ENCODE measurements around the gene C4orf51. TPM values are rescaled to one million over a fixed set of nuclear protein-coding genes. Genes with fewer than 3 reads are reported as not detected.
A peak's percentile ranks its signal among the peaks of the same experiment; 100 is the strongest.

C4orf51 gene
- total RNA-seq, 1 experiment from 2014 or later = 15.4 TPM

DNA sequence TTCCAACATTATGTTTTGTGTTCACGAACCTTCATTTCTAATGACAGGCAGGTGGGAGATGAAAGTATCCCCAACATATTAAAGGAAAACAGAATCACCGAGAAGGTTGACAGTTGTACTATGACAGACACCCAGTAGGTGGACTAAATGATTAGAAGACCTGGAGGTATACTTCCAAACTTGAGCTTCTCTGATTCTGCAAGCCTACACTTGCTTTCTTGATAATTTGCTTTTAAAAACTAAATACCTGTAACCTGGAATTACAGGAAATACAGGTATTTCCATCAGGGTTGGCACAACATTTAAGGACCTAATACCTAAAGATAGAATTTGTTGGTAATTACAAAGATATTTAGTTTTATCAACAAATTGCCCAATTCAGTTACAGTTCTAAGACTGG is 43.4 kb downstream of the C4orf51 start:
- H3K27ac Mint-ChIP-seq = no peak overlapping the region
- peaks cover 10% of the 10 kb centered on the region for H3K4me1 Mint-ChIP-seq
- ATAC-seq (no peak), DNase-seq (ENCODE audit: low spot score) (no peak)
- H3K9me3 Mint-ChIP-seq = peaks cover 30% of the 10 kb centered on the region
- TF ChIP-seq, protein P1, sequence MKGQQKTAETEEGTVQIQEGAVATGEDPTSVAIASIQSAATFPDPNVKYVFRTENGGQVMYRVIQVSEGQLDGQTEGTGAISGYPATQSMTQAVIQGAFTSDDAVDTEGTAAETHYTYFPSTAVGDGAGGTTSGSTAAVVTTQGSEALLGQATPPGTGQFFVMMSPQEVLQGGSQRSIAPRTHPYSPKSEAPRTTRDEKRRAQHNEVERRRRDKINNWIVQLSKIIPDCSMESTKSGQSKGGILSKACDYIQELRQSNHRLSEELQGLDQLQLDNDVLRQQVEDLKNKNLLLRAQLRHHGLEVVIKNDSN (CRISPR knock-in tag; IDR thresholded peaks at IDR 0.05) = no peak
- TF ChIP-seq ZNF671 (CRISPR knock-in tag; IDR thresholded peaks at IDR 0.05) = no peak
- no peak for TF ChIP-seq NR3C1 (CRISPR knock-in tag; conservative IDR thresholded peaks at IDR 0.05; ENCODE audit: low read depth)
- H3K4me3 Mint-ChIP-seq = no peak overlapping the region
- POLR2A ChIA-PET = interaction anchor here (1.2 kb wide), 1 partner anchor 10 kb away, joined by 3 read pairs; no protein-coding TSS in a partner anchor
- H3K27me3 Mint-ChIP-seq (ENCODE audit: low read depth) = no peaks in the 10 kb centered on the region; the same call in 1 of the 2 replicates
- peaks cover 45% of the 10 kb centered on the region for H3K36me3 Mint-ChIP-seq
- CTCF ChIA-PET = interaction anchor here (1.0 to 1.1 kb wide), 2 partner anchors 19 to 39 kb away, joined by 3 read pairs; no protein-coding TSS in a partner anchor

DNA sequence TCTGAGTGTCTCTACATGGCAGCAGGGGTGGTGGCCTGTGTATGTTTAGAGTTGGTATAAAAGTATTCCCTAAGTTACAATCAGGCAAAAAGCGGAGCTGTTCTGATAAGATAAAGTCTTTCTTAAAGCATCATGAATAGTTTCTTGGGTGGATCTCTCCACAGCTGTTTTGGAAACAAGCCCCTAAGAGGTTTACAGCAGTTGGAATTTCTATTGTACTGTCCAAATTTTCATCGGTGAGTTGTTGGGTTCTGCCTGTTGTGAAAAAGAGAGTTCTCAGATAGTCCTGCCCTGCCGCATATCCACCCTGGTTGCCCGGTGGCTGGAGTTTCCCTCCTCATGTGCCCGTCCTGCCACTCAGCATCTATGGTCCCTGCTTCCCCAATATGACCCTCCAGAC is 50.1 kb downstream of the C4orf51 start:
- no peaks in the 10 kb centered on the region for H3K9me3 Mint-ChIP-seq
- TF ChIP-seq KAT7 (CRISPR knock-in tag; IDR thresholded peaks at IDR 0.05; ENCODE audit: borderline replicate concordance) = no peak
- TF ChIP-seq, protein P2, sequence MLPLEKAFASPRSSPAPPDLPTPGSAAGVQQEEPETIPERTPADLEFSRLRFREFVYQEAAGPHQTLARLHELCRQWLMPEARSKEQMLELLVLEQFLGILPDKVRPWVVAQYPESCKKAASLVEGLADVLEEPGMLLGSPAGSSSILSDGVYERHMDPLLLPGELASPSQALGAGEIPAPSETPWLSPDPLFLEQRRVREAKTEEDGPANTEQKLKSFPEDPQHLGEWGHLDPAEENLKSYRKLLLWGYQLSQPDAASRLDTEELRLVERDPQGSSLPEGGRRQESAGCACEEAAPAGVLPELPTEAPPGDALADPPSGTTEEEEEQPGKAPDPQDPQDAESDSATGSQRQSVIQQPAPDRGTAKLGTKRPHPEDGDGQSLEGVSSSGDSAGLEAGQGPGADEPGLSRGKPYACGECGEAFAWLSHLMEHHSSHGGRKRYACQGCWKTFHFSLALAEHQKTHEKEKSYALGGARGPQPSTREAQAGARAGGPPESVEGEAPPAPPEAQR (CRISPR knock-in tag; IDR thresholded peaks at IDR 0.05) = no peak
- TF ChIP-seq ZNF671 (CRISPR knock-in tag; IDR thresholded peaks at IDR 0.05) = no peak
- H3K27me3 Mint-ChIP-seq (ENCODE audit: low read depth) = no peaks in the 10 kb centered on the region
- peak overlapping the region; percentile 57; the same call in 1 of the 2 replicates for H3K27ac Mint-ChIP-seq
- POLR2A ChIA-PET = no interaction called here
- peaks cover 18% of the 10 kb centered on the region for H3K36me3 Mint-ChIP-seq
- ATAC-seq = no peak
- H3K4me1 Mint-ChIP-seq = peaks cover 31% of the 10 kb centered on the region
- H3K4me3 Mint-ChIP-seq = no peak overlapping the region
- no peak for DNase-seq (ENCODE audit: low spot score)
- CTCF ChIA-PET = no interaction called here

DNA sequence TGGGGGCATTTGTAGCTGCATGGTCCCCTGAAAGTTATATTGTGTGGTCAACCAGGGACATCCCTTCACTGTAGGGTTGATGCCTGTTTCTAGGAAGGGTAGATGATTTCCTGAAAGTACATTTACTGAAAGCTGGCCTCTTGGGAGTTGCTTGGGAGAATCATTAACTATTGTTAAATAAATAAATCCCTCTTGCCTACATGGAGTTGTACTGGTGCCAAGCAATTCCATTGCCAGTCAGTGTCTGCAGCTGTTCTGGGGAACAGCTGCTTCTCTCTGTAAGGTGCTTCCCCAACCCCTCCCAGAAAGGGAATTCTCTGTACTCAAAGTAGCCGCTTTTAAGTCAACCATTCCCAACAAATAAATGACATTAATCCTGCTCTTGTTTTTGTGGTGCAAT is 51.1 kb downstream of the C4orf51 start:
- peak overlapping the region; percentile 74 for H3K27ac Mint-ChIP-seq
- H3K9me3 Mint-ChIP-seq = no peaks in the 10 kb centered on the region
- DNase-seq (ENCODE audit: low spot score) (no peak), ATAC-seq (no peak)
- peaks cover 18% of the 10 kb centered on the region for H3K36me3 Mint-ChIP-seq
- ChIA-PET POLR2A (no interaction called here), CTCF (no interaction called here)
- H3K27me3 Mint-ChIP-seq (ENCODE audit: low read depth) = no peaks in the 10 kb centered on the region
- no peak for TF ChIP-seq FOXJ3 (CRISPR knock-in tag; IDR thresholded peaks at IDR 0.05; ENCODE audit: borderline replicate concordance)
- no peak for TF ChIP-seq NR1H2 (CRISPR knock-in tag; IDR thresholded peaks at IDR 0.05)
- no peak for TF ChIP-seq TEAD1 (CRISPR knock-in tag; IDR thresholded peaks at IDR 0.05)
- TF ChIP-seq, protein P3, sequence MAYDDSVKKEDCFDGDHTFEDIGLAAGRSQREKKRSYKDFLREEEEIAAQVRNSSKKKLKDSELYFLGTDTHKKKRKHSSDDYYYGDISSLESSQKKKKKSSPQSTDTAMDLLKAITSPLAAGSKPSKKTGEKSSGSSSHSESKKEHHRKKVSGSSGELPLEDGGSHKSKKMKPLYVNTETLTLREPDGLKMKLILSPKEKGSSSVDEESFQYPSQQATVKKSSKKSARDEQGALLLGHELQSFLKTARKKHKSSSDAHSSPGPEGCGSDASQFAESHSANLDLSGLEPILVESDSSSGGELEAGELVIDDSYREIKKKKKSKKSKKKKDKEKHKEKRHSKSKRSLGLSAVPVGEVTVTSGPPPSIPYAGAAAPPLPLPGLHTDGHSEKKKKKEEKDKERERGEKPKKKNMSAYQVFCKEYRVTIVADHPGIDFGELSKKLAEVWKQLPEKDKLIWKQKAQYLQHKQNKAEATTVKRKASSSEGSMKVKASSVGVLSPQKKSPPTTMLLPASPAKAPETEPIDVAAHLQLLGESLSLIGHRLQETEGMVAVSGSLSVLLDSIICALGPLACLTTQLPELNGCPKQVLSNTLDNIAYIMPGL (CRISPR knock-in tag; IDR thresholded peaks at IDR 0.05) = no peak
- no peak for TF ChIP-seq KAT7 (CRISPR knock-in tag; IDR thresholded peaks at IDR 0.05; ENCODE audit: borderline replicate concordance)
- no peak for TF ChIP-seq MXD4 (CRISPR knock-in tag; IDR thresholded peaks at IDR 0.05; ENCODE audit: borderline replicate concordance)
- TF ChIP-seq ZNF219 (CRISPR knock-in tag; IDR thresholded peaks at IDR 0.05; ENCODE audit: borderline replicate concordance) = no peak
- TF ChIP-seq, protein P4, sequence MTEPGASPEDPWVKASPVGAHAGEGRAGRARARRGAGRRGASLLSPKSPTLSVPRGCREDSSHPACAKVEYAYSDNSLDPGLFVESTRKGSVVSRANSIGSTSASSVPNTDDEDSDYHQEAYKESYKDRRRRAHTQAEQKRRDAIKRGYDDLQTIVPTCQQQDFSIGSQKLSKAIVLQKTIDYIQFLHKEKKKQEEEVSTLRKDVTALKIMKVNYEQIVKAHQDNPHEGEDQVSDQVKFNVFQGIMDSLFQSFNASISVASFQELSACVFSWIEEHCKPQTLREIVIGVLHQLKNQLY (CRISPR knock-in tag; IDR thresholded peaks at IDR 0.05) = no peak
- TF ChIP-seq, protein P5, sequence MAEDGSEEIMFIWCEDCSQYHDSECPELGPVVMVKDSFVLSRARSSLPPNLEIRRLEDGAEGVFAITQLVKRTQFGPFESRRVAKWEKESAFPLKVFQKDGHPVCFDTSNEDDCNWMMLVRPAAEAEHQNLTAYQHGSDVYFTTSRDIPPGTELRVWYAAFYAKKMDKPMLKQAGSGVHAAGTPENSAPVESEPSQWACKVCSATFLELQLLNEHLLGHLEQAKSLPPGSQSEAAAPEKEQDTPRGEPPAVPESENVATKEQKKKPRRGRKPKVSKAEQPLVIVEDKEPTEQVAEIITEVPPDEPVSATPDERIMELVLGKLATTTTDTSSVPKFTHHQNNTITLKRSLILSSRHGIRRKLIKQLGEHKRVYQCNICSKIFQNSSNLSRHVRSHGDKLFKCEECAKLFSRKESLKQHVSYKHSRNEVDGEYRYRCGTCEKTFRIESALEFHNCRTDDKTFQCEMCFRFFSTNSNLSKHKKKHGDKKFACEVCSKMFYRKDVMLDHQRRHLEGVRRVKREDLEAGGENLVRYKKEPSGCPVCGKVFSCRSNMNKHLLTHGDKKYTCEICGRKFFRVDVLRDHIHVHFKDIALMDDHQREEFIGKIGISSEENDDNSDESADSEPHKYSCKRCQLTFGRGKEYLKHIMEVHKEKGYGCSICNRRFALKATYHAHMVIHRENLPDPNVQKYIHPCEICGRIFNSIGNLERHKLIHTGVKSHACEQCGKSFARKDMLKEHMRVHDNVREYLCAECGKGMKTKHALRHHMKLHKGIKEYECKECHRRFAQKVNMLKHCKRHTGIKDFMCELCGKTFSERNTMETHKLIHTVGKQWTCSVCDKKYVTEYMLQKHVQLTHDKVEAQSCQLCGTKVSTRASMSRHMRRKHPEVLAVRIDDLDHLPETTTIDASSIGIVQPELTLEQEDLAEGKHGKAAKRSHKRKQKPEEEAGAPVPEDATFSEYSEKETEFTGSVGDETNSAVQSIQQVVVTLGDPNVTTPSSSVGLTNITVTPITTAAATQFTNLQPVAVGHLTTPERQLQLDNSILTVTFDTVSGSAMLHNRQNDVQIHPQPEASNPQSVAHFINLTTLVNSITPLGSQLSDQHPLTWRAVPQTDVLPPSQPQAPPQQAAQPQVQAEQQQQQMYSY (CRISPR knock-in tag; IDR thresholded peaks at IDR 0.05) = no peak
- H3K4me3 Mint-ChIP-seq = no peak overlapping the region
- peaks cover 41% of the 10 kb centered on the region for H3K4me1 Mint-ChIP-seq
